MM.1S (cell line): ENCODE results near the gene MEGF6.

Experiments
- EZH2 ChIP-seq: fragments of 300-600 bp; sonication (generic); optimal IDR thresholded peaks from 2 replicates; pipeline ENCODE3; 2017; ENCODE audit warnings: low read depth, mild to moderate bottlenecking, antibody characterized with exemption, low read length, mixed read lengths
- EZH2phosphoT487 ChIP-seq: fragments of 300-600 bp; sonication (generic); IDR thresholded peaks from 2 replicates; pipeline ENCODE4 v1.6.1; 2018; ENCODE audit warnings: antibody characterized with exemption, low read length

DNA sequence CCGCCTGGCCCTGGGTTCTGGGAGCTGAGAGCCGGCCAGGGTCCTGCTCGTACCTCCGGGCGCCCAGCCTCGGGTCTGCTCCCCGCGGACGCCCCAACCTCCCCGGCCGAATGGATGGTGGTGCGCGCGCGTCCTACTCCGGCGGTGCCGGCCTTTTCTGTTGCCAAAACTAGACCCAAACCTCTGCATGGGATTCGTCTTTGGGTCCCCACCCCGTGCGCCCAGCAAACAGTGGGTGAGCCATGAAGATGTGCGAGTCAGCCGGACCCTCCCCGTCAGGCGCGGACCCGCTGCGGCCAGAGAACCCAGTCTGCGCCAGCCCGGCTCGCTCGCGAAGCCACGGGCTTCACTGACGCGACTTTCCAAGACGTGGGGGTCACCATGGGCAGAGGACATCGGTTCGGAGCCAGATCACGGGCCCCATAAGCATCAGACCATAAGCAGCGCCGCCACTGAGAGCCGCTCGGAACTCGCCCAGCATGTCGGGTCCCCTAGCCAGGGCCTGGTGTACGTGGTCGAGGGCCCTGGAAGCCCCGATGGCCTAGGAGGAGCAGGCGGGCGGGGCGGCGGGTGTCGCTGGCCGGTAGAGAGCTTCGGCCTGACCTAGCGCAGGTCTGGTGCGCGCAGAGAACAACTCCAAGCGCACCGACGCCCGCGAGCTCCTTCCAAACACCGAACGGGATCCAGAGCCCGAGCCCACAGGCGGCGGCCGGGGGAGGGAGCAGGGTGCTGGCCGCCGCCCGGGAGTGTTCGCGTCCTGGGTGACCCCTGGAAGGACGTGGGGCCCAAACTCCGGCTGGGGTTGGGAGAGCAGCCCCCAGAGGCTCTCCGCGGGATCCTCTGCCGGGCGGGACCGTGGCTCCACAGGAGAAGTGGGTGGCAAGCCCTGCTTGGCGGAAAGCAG, 40.0 kb upstream of the MEGF6 start:
- no peak for TF ChIP-seq EZH2
- no peak for TF ChIP-seq EZH2phosphoT487
